ENCODE measurements around the gene IQCE.
"Not testable (repeated sequence)": the region's sequence is repeated elsewhere in the genome, so short reads cannot be mapped to it uniquely, and the experiment has no call there.

Gene IQCE

GRCh38 chr7:2521952-2522591, 36.7 kb upstream of the IQCE start:
- DNase-seq (ENCODE audit: low read depth), result no peak

DNA sequence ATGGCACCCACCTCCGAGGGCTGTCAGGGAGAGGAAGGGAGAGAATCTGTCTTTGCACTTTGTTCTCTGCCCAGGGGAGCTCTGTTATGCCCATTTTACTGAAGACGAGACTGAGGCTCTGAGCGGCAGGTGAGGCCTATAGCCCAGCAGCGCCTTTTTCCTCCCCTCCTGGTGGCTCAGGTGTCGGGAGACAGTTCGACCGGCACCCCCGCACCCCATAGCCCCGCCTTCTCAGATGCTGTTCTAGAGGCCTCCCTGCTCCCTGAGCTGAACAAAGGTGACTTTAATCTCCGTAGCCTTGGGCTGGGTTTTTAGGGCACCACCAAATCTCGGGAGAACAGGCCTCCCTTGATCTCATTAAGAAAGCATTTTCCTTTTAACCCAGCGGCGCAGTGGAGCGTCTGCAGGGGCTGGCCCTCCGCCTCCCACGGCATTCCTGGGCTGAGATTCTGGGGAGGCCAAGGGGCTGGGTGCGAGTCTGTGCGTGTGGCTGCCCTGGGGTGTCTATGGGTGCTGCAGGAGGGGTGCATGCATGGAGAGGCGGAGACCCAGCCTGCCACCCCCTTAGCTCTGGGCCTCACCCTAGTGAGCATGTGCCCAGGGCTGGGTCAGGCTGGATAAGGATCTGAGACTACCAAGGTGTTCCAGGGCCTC, 35.9 kb upstream of the IQCE start:
- no peak for DNase-seq (ENCODE audit: low read depth)

DNA sequence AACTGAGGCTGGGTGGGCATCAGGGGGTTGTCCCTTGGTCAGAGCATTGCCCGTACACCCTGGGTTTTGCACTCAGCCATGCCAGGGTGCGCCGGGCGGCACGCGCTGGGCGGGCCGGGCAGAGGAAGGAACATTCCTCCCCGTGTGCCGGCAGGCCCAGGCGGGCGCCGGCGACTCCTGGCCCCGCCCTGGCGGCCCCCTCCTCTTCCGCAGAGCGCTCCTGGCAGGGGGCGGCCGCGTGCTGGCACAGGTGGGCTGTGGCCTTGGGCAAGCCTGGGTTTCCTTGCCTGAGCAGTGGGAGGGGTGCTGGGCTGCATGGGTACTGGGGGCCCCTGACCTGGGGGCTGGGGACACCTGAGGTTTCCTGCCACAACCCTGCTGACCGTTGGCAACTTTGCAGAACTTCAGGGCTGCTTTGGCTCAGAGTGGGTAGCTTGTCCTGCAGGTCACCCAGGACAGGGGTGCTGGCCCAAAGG, 35.3 kb upstream of the IQCE start:
- DNase-seq (ENCODE audit: low read depth), result no peak

DNA sequence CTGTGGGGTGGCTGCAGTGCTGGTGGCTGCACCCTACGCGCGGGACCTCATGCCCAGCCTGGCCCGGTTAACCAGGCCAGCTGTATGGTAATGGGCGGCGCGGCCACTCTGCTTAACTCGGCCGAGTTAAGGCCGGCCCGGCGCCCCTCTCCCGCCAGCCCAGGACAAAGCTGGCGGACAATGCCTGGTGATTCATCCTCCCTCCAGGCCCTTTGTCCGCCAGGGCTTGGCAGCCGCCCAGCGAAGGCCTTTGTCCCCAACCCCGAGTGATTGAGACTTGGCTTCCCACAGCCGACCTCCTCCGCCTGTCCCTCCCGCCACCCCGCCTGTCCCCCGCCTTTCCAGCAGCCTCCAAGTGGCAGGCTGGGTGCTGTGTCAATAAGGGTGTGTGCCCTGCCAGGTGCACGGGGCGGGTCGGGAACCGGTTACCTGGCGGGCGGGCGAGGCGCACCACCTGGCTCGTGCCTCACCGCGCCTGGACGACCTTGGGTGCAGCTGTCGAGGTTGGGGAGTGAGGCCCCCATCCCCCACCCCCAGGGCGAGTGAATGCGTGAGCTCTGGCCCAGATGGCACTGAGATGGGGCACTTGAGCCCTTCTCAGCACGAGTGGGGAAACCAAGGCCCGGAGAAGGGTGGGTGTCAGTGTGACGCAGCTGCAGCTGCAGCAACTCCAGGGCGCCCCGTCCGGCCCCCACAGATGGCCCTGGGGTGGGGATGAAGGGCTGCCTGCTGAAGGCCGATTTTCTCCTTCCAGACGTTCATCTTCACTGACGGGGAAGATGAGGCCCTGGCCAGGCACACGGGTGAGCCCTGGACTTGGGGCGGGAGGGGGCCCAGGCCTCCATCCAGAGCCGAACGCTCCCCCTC, 34.6 kb upstream of the IQCE start:
- DNase-seq (ENCODE audit: low read depth), result no peak

DNA sequence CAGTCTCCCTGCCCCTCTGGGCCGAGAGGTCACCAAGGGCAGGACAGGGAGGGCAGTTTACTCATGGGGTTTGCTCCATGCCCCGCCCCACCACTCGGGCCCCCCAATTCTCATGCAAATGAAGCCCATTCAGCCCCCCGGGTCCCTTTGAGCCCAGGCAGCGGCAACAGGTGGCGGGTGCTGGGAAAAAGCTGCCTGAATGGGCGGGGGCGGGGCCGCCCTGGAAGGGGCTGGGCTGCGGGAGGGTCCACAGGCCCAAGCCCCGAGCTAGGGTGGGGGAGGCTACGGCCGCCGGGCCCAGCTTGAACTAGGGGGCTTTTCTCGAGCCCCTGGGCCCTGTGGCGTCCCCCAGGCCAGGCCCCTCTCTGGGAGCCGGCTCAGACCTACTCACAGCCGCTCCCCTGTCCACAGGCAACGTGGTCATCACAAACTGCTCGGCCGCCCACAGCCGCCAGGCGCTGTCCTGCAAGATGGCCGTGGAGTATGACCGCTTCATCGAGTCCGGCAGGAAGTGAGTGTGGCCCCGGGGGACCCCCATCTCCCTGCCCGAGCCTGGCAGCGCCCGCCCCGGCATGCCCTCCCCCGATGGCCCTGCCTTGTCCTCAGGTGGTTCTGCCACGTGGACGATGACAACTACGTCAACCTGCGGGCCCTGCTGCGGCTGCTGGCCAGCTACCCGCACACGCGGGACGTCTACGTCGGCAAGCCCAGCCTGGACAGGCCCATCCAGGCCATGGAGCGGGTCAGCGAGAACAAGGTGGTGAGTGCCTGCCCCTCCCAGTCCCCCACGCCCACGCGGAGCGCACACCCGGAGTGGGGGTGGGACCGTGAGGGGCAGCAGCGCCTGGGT, 33.7 kb upstream of the IQCE start:
- DNase-seq (ENCODE audit: low read depth), result no peak

GRCh38 chr7:2525658-2526630, 32.8 kb upstream of the IQCE start:
- no peak for DNase-seq (ENCODE audit: low read depth)

DNA sequence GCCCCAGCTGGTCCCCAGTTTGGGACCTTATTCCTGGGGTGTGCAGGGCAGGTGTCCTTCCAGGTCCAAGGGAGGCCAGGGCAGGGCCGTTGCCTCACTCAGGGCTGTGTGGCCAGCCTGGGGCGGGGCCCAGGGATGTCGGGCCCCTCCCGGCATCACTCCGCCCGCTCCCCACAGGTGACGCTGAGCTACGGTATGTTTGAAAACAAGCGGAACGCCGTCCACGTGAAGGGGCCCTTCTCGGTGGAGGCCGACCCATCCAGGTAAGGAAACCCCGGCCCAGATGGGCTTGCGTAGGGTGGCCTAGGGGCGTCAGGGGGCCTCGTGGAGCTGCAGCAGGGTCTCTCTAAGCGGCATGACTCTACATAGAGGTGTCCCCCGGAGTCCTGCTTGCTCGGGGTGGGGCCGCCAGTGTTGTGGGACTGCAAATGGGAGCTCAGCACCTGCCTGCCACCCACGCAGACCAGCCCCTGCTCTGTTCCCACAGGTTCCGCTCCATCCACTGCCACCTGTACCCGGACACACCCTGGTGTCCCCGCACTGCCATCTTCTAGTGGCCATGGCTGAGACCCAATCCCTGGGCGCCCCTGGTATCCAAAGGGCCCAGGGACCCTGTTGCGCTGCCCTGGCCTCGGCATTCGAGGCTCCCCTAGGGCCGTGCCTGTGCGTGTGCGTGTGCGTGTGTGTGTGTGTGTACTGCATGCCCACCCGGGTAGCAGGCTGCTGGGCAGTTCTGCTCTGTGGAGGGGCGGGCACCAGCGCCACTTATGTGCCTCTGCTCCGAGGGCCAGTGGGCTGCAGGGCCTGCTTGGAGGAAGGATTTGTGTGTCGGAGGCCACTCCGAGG, 31.9 kb upstream of the IQCE start:
- DNase-seq (ENCODE audit: low read depth), result no peak

DNA sequence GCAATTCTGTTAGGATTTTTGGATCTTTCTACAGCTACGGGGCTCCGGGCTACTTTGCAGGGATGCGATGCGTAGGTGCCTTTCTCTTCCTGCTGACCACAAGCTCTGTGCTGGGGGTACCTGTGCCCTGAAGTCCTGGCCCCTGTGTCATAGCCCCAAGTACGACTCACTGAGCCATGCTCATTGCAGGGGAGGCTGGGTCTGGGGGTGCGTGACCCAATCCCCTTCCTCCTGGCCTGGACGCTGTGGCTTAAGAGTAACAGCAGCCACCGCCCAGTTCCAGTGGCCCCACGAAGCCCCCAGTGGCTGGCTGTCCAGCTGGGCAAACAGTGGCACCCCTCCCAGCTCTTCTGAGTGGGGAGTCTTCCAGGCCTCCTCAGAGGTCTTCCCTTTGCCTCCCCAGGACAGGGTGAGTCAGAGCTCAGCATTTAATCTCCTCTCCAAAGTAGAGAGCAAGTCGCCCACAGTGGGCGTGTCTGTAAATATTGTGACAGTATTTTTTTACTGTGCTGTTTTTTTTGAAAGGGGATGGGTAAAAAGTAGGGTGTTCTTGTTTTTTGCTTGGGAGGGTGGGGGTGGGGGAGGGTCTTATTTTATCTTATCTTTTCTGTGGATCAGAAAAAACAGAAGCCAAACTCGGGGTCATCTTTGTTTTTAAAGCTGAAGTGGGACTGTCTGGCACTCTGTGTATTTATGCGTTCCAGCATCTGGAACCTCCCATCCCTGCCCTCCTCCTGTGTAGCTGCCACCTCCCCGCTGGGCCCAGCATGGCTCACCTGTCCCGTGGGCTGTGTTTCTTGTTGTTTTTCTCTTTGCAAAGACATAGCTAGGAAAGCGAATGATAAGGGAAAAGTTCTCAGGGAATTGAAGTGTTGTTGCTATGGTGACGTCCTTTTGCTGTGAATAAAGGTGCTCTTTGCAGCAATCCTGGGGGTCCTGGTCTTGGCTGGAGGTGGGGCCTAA, 31.0 kb upstream of the IQCE start:
- no peak for DNase-seq (ENCODE audit: low read depth)

- no peak for DNase-seq (ENCODE audit: low read depth)
Observed at GRCh38 chr7:2528481-2529095, 30.2 kb upstream of the IQCE start.

DNA sequence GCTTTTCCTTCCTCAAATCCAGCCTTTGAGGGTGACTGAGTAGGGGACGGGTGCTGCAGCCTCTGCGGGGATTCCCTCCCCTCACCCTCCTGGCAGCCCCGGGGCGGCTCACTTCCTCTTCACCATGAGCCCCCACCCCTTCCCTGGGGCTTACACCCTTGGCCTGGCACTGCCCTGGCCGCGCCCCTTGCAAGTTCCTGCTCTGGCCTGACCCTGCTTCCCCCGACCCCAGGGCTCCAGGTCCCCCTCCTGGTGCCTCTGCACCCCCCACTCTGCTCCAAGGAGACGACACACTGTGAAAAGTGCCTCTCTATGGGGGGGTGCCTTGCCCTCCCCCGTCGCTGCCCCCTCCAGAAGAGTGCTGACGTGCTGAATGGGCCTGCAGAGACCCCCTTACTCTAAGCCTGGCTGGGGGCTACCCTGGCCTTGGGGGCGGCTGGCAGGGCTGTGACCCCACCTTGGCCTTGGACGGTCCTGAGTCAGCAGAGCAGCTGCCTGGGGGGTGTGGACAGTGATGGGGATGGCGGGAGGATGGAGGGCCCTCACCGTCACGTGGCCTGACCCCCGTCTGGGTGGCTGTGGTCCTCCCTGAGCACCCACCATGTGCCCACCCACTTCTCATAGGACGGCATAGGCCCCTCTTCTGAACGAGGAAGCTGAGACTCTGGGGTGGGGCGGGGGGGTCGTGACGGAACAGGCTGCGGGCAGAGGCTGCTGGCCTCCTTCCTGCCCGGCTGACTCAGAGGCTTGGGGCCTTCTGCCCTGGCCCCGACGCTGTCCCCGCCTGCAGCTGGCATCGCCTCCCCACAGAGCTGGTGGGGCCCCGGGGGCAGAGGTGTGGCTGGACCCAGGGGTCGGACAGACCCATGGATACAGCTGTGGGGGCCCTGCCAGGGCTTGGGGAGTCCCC, 29.4 kb upstream of the IQCE start:
- DNase-seq (ENCODE audit: low read depth), result no peak

DNA sequence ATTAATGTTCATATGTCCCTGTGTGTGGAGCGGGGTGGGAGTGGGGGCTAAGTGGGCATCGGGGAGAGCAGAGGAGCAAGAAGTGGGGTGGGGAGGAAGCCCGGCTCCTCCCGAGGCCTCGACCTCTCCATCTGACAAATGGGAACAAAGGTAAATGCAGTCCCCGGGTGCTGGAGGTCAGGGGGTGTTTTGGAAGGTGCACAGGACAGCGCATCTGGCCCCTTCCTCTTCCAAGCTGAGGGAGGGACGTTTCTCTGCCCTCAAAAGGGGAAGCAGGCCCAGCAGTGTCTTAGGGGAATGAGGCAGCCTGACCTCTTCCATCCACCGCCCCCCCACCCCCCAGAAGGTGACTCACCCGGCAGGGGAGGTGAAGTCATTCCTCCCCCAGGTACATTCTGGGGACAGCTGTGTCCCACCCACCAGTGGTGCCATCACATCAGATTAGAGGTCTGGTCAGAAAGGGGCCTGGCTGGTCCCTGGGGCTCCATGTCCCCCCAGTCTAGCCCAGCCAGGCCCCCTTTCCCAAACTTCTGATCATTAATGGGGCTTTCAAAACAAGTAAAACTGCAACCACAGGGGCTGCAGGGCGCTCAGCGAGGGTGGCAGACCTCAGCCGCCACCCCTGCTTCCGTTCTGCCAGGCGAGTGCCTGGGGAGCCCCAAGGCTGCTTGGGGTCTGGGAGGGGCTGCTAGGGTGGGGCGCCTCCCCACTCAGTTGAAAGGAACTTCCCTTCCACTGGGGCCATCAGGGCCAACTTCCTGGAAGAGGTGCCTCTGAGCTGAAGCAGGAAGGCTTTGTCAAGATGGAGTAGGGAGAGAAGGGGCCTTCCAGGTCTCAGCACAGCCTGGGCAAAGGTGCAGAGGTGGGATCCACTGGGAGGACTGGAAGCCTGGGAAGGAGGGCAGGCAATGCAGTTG, 28.4 kb upstream of the IQCE start:
- DNase-seq (ENCODE audit: low read depth), result no peak

DNA sequence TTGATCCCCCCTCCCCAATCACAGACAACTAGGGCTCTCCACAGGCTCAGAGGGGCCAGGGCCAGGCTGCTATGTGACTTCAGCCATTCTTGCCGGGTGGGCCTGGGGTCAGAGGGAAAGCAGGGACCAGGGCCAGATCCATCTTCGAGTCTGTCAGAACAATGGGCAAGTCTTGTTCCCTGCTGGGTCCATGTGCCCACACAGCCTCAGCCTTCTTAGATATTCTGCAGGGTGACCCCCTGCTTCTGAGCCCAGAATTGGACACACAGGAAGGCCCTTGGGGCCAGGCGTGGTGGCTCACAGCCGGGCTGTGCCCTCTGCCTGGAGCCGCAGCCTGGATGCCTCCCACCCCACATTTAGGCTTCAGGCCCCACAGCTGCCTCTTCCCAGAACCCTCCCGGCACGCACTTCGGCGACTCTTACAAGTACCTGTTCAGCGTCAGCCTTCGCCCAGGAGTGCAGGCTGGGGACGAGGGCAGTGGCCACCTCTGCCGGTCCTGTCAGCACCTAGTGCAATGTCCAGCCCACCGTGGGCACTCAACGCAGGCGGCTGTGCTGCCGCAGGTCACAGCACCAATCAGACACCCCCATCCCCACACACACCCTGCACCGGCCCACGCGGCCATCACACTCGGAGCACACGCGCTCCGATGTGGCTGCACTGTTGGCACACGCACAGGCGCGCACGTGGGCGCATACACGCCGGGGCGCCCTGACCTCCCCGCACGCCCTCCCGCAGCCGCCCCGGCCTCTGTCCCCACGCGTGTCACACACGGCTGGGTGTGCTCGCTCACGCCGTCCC, 27.6 kb upstream of the IQCE start:
- not testable (repeated sequence) for DNase-seq (ENCODE audit: low read depth)

- DNase-seq (ENCODE audit: low read depth), result not testable (repeated sequence)
Observed at GRCh38 chr7:2531796-2532110, 27.0 kb upstream of the IQCE start.

GRCh38 chr7:2532199-2532772, 26.5 kb upstream of the IQCE start:
- not testable (repeated sequence) for DNase-seq (ENCODE audit: low read depth)

- DNase-seq (ENCODE audit: low read depth), result not testable (repeated sequence)
Observed at GRCh38 chr7:2532816-2533215, 26.0 kb upstream of the IQCE start.
